GM13977 (cell line): Measurements from ENCODE around the gene CD86.
"Not testable (repeated sequence)": the region's sequence is repeated elsewhere in the genome, so short reads cannot be mapped to it uniquely, and the experiment has no call there.

ENCODE experiments used
- DNase-seq: peaks from one replicate; pipeline ENCODE4 v3.0.0; 2012; ENCODE audit warnings: low spot score
- in situ Hi-C: fragments of 300-500 bp; cut with MboI; formaldehyde crosslinking; loops from one replicate; pipeline ENCODE4 v1.12.0; 2022; ENCODE audit warnings: low sequenced_read_pairs, low pct_unique_long_range_greater_than_20kb, mixed read lengths, inconsistent platforms; ENCODE audit not compliant: unreplicated experiment
- TF ChIP-seq, protein P1 (sequence below): IDR thresholded peaks from 2 replicates; pipeline ENCODE4 v1.5.1; 2012; ENCODE audit warnings: mild to moderate bottlenecking, control low read depth; ENCODE audit not compliant: insufficient read depth; ENCODE audit errors: extremely low read depth, missing control alignments

The CD86 gene

GRCh38 chr3:122024800-122025199 lies 30.4 kb upstream of the CD86 start:
- DNase-seq = no peak
- in situ Hi-C loops = no loop called here
- TF ChIP-seq, protein P1, sequence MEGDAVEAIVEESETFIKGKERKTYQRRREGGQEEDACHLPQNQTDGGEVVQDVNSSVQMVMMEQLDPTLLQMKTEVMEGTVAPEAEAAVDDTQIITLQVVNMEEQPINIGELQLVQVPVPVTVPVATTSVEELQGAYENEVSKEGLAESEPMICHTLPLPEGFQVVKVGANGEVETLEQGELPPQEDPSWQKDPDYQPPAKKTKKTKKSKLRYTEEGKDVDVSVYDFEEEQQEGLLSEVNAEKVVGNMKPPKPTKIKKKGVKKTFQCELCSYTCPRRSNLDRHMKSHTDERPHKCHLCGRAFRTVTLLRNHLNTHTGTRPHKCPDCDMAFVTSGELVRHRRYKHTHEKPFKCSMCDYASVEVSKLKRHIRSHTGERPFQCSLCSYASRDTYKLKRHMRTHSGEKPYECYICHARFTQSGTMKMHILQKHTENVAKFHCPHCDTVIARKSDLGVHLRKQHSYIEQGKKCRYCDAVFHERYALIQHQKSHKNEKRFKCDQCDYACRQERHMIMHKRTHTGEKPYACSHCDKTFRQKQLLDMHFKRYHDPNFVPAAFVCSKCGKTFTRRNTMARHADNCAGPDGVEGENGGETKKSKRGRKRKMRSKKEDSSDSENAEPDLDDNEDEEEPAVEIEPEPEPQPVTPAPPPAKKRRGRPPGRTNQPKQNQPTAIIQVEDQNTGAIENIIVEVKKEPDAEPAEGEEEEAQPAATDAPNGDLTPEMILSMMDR = no peak

DNA sequence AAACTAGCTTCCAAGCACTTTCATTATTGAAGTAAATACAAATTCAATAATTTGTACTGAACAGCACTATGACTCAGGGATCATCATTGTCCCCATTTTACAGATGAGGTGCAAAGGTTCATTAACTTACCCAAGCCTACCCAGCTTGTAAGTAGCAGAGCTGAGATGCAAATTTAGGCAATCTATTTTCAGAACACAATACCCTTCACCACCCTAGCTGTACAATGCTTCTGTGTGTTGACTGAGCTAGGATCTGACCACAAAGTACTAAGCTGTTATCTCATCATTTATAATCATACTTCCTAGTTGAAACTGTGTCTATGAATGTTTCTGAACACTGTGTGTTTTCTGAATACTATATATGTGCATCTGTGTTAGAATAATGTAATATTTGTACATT lies 29.9 kb upstream of the CD86 start:
- TF ChIP-seq, protein P1 = no peak

GRCh38 chr3:122030381-122031122 lies 24.6 kb upstream of the CD86 start:
- in situ Hi-C loops = no loop called here
- TF ChIP-seq, protein P1 = no peak
- peak; percentile 56 for DNase-seq

More for the DNA sequence above, 29.9 kb upstream of the CD86 start:
- in situ Hi-C loops = no loop called here
- peak; percentile 74 for DNase-seq

DNA sequence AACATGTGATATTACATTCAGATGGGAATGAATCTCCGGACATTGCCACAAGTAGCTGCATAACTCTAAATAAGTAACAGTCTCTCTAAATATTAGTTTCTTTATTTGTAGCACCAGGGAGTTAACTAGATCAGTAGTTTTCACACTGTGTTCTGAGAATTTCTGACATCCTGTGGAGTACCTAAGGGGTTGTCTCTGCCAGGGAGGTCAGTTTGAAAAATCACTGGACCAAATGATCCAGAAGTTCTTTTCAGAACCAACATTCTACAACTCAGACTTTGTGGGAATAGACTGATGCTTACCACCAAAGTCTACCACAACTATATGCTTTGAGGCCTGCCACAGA lies 24.1 kb upstream of the CD86 start:
- TF ChIP-seq, protein P1 = no peak

DNA sequence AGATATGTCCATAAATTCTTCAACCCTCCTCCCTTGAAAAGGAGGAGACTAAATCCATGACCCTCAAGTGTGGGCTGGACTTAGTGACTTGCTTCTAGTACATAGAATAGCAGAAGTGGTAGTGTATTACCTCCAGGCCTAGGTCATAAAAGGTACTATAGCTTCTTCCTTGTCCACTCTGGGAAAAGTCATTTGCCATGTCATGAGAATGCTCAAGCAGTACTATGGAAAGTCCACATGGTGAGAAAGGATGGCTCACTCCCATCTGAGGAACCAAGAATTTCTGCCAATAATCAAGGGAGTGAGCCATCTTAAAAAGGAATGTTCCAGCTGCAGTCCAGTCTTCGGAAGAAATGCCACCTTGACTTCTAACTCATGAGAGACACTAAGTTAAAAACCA lies 22.6 kb upstream of the CD86 start:
- in situ Hi-C loops = no loop called here
- TF ChIP-seq, protein P1 = no peak
- DNase-seq = no peak

More for the DNA sequence above, 24.1 kb upstream of the CD86 start:
- in situ Hi-C loops = no loop called here
- no peak for DNase-seq

DNA sequence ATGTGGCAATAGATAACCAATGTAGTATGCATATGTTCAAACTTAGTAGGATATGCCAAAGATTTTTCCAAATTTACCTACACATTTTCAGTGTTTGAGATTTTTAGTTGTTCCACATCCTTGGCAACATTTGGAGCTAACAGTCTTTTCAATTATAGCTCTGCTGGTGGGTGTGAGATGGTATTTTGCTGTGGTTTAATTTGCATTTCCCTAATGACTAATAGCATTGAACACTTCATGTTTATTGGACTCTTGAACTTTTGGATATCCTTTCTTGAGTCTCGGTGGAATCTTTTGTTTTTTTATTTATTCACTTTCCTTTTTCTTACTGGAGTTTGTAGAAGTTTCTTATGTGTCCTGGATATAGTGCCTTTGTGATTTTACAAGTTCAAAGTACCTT lies 22.1 kb upstream of the CD86 start:
- TF ChIP-seq, protein P1 = no peak
- in situ Hi-C loops = no loop called here
- DNase-seq = no peak

DNA sequence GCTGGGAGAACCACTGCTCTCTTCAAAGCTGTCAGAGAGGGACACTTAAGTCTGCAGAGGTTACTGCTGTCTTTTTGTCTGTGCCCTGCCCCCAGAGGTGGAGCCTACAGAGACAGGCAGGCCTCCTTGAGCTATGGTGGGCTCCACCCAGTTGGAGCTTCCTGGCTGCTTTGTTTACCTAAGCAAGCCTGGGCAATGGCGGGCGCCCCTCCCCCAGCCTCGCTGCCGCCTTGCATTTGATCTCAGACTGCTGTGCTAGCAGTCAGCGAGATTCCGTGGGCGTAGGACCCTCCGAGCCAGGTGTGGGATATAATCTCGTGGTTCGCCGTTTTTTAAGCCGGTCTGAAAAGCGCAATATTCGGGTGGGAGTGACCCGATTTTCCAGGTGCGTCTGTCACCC lies 7.9 kb upstream of the CD86 start:
- in situ Hi-C loops, DNase-seq: not testable (repeated sequence)

DNA sequence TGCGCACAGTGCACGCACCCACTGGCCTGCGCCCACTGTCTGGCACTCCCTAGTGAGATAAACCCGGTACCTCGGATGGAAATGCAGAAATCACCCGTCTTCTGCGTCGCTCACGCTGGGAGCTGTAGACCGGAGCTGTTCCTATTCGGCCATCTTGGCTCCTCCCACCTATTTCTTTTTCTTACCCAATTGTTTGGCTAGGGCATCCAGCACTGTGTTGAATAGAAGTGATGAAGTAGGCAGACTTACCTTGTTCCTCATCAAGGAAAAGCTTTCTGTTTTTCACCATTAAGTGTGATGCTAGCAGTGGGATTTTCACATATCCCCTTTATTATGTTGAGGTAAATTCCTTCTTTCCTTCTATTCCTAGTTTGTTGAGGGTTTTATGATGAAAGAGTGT lies 7.4 kb upstream of the CD86 start:
- in situ Hi-C loops, DNase-seq: not testable (repeated sequence)
